Measurements from ENCODE around the gene JDP2.

Gene JDP2

DNA sequence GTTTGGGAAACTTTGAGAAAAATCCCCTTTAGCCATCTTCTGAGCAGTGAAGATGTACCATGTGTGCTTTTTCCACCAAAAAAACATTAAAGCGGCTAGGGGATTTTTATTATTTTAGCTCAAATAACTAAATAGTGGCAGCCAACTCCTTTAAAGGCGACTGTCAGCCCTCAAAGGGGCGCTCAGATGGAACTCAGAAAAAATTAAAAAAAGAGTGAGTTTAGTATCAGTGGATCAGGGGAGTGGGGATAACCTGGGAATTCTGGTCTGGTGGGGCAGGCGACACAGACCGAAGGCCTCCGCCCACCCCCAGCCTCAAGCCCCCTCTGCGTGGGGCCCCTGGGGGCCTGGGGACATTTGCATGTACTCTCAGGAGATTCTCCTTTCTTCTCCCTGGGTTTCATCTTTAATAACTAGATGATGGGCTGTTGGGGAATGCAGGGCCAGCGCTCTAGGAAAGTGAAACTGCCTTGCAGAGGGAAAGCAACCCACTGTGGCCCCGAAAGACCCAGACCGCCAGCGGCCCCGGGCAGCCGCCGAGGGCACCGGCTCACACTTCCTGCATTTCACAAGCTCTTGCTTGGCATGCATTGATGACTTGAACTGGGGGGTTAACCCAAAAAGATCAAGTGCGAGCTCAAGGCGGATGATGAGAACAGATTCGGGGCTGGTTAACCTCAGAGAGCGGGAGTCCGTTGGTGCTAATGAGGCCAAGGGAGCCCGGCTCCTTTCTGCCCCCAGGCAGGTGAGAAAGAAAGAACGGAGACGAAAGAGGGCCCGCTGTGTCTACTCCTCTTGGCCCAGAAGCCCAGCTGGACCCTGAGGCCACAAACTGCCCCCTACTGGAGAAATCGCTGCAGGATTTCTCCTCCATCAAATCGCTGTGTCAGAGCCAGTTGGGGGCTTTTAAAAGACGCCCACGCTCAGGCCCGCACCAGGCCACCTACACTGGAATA is 87.1 kb downstream of the JDP2 start:
- DNase-seq (ENCODE audit: low read depth) = no peak

- DNase-seq (ENCODE audit: low read depth) = no peak
Measured at GRCh38 chr14:75515629-75515996, 87.8 kb downstream of the JDP2 start.

DNA sequence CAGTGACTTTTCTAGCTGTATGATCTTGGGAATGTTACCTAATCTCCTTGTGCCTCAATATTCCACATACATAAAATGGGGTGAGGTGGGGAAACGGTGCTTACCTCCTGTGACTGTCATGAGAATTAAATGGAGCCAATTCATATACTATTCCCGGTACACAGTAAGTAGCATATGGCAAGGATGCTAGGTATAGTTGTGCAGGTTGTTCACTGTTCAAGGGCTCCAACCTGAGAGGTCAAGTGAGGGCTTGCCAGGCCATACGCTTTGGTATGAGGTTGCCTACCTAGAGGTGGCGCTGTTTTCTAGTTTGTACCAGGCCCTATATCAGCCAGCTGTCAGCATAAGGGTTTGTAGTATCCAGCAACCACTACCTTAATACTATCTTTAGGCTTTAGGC is 90.8 kb downstream of the JDP2 start:
- no peak for DNase-seq (ENCODE audit: low read depth)

- no peak for DNase-seq (ENCODE audit: low read depth)
Measured at GRCh38 chr14:75519394-75519793, 91.6 kb downstream of the JDP2 start.

GRCh38 chr14:75519826-75520728 is 92.3 kb downstream of the JDP2 start:
- DNase-seq (ENCODE audit: low read depth) = peak; percentile 19

- DNase-seq (ENCODE audit: low read depth) = no peak
Measured at GRCh38 chr14:75520852-75521251, 93.0 kb downstream of the JDP2 start.

GRCh38 chr14:75521415-75522199 is 93.8 kb downstream of the JDP2 start:
- DNase-seq (ENCODE audit: low read depth) = no peak

GRCh38 chr14:75522224-75522982 is 94.6 kb downstream of the JDP2 start, which contains the start of gene BATF:
Gene BATF, plus strand, starts transcription at chr14:75522469. Its CDS starts 214 bp downstream, at chr14:75522683.
- no peak for DNase-seq (ENCODE audit: low read depth)

GRCh38 chr14:75522983-75523318 is 95.1 kb downstream of the JDP2 start:
- no peak for DNase-seq (ENCODE audit: low read depth)

Data from GM04503 (cell line).